Heart right ventricle (tissue), 16 donors: ENCODE results near the gene FBXO36. TPM values are rescaled to one million over a fixed set of nuclear protein-coding genes. Genes with fewer than 3 reads are reported as not detected.

Experiments used
- ATAC-seq, 8 donors: fragments of 200-7000 bp; cut with Tn5 transposase; one replicate each; pipeline ENCODE4 v1.9.1; 2020; ENCODE audit warnings: mild to moderate bottlenecking in 8 of 8, moderate library complexity in 8 of 8, moderate number of reproducible peaks in 1 of 8
- DNase-seq, 2 donors: peaks; one replicate each; pipeline ENCODE4 v3.0.0-alpha.2; 2020
- H3K27ac ChIP-seq, 10 donors: fragments of 200-600 bp; sonication (generic) in 2 of 10; one replicate each; pipeline versions ENCODE4 v1.5.0 to v1.8.0; 2020 to 2022; ENCODE audit warnings: mild to moderate bottlenecking in 3 of 10
- H3K27me3 ChIP-seq, 7 donors: fragments of 200-600 bp; one replicate each; pipeline ENCODE4 v1.8.0; 2021 to 2022; ENCODE audit warnings: mild to moderate bottlenecking in 2 of 7
- H3K36me3 ChIP-seq, 9 donors: fragments of 200-600 bp; sonication (generic) in 1 of 9; one replicate each; pipeline versions ENCODE4 v1.5.0 to v1.8.0; 2020 to 2022; ENCODE audit warnings: mild to moderate bottlenecking in 2 of 9
- H3K4me1 ChIP-seq, 9 donors: fragments of 200-600 bp; sonication (generic) in 1 of 9; one replicate each; pipeline versions ENCODE4 v1.5.0 to v1.8.0; 2020 to 2022; ENCODE audit warnings: mild to moderate bottlenecking in 4 of 9
- H3K4me3 ChIP-seq, 10 donors: fragments of 200-600 bp; sonication (generic) in 2 of 10; one replicate each; pipeline versions ENCODE4 v1.5.0 to v1.8.0; 2020 to 2022; ENCODE audit warnings: mild to moderate bottlenecking in 7 of 10, moderate library complexity in 2 of 10
- H3K9me3 ChIP-seq, 11 donors: fragments of 200-600 bp in 10 of 11; sonication (generic) in 2 of 11; one replicate each; pipeline versions ENCODE4 v1.5.0 to v1.8.0; 2013 to 2022; ENCODE audit warnings: mild to moderate bottlenecking in 2 of 11, control low read depth in 1 of 11, moderate library complexity in 1 of 11
- CTCF ChIP-seq, 9 donors: fragments of 200-600 bp; sonication (generic) in 2 of 9; IDR thresholded peaks; one replicate each; pipeline versions ENCODE4 v1.5.0 to v1.8.0; 2021 to 2022; ENCODE audit warnings: antibody characterized with exemption in 9 of 9, mild to moderate bottlenecking in 5 of 9, moderate library complexity in 1 of 9
- WGBS, 2 donors: extraction: QIAGEN DNeasy Blood & Tissue Kit; methylation state at CpG; one replicate each; pipeline ENCODE4 v1.1.7; 2013; ENCODE audit warnings: inconsistent platforms in 1 of 2; 5-methylcytosine and 5-hydroxymethylcytosine counted together
- intact Hi-C, 10 donors: fragments of 100-400 bp; cut with DNase I; formaldehyde crosslinking; loops; one replicate each; pipeline versions ENCODE4 v1.11.1 to v1.14.2; 2022
- polyA plus RNA-seq, 2 donors: library from polyadenylated mRNA; stranded (reverse); fragments of 200-250 nt; gene quantifications; one replicate each; pipeline ENCODE4 v1.2.3, GENCODE V29; 2013
- total RNA-seq, 10 donors: library from RNA; stranded (reverse); fragmentation: NEBNext Ultra II Directional in 3 of 10; extraction: Animal tissue kit (Norgen Biotek cat#: 25700) in 3 of 10; gene quantifications; one replicate each; pipeline versions ENCODE4 v1.2.1 to v1.2.4, GENCODE V29; 2021 to 2023
- donor health status: Arrhythmogenic right ventricular cardiomyopathy.
- donor health status: ischemic (EF 13 %, LVEDD 7.1; RV severe dilation, severe dysfunction).
- donor health status: healthy with polysubstance abuse.
- donor health status: DM: no; HTN: yes; CAD: no.
- donor health status: DM: no; HTN: no; CAD: no.
- donor health status: ischemic (EF 25% LVEDD 6.9; RV normal size, moderate dysfunction).
- donor health status: ischemic (EF 25% LVEDD 5.7; RV mildly dilated, moderate dysfunction).
- donor health status: healthy.
- donor health status: DM: yes; HTN: yes; CAD: no.
- donor health status: Ischemic cardiomyopathy.
- donor health status: ischemic (EF 35%, LVEDD 5.7; RV mildly dilated, moderate dysfunction).
- donor health status: nonischemic (EF 11% LVEDD 7.7; RV severe dilation, severe dysfunction).
- donor health status: DM: yes; HTN: yes; CAD: no.
- donor health status: PGD.
- donor health status: ischemic (EF 29% LVEDD 5.4; RV normal size, mild dysfunction).
- donor health status: nonischemic (EF 23%, LVEDD 6.1; RV moderate dilation, normal function).

Gene FBXO36
- total and polyA plus RNA-seq, 12 donors = 0.15 to 1.4 (median 1.2) TPM

- TF ChIP-seq CTCF (IDR thresholded peaks at IDR 0.05) = no peak
- Histone ChIP-seq H3K9me3 (no peaks in the 10 kb centered on the region), H3K4me1 (peaks cover 0 to 23% (median 0%) of the 10 kb centered on the region in 9 donors), H3K27me3 (no peaks in the 10 kb centered on the region), H3K36me3 (peaks cover 0 to 57% (median 23%) of the 10 kb centered on the region in 9 donors), H3K4me3 (no peak overlapping the region), H3K27ac (no peak overlapping the region)
- ATAC-seq (no peak), DNase-seq (no peak)
- intact Hi-C loops = no loop called here
- 92 to 96% methylated on average over 6 of the region's 6 CpGs for WGBS, 2 donors
Observed at GRCh38 chr2:229879191-229879950, 42.9 kb upstream of the FBXO36 start.

- Histone ChIP-seq H3K27me3 (no peaks in the 10 kb centered on the region), H3K27ac (no peak overlapping the region), H3K36me3 (peaks cover 0 to 64% (median 22%) of the 10 kb centered on the region in 9 donors), H3K4me3 (no peak overlapping the region), H3K9me3 (no peaks in the 10 kb centered on the region), H3K4me1 (peaks cover 0 to 33% (median 9%) of the 10 kb centered on the region in 9 donors)
- no peak for TF ChIP-seq CTCF (IDR thresholded peaks at IDR 0.05)
- 84% methylated on average over 5 of the region's 5 CpGs for WGBS, 2 donors
- no peak for DNase-seq
- ATAC-seq = no peak
- intact Hi-C loops = no loop called here
Observed at GRCh38 chr2:229880892-229881586, 41.3 kb upstream of the FBXO36 start.

DNA sequence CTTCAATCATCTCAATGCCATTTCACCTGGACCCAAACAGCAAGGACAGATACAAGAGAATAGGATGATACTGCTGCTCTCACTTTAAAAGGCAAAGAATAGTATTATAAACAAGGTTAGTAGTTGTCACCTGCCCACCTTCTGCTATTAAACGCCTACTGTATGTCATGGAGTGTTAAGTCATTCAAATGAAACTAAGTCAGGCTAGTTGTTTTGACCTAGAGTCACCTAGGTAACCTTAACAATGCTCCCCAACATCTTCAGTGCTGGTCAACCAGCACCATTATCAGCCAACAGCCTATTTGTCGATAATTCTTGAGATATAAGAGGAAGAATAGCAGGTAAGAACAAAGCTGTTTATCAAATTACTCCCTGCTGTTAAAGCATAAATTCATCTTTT is 39.7 kb upstream of the FBXO36 start:
- intact Hi-C loops = no loop called here
- Histone ChIP-seq H3K27ac (no peak overlapping the region), H3K4me3 (no peak overlapping the region), H3K36me3 (peaks cover 0 to 50% (median 15%) of the 10 kb centered on the region in 9 donors), H3K9me3 (no peaks in the 10 kb centered on the region), H3K4me1 (peaks cover 0 to 47% (median 20%) of the 10 kb centered on the region in 9 donors), H3K27me3 (no peaks in the 10 kb centered on the region)
- no peak for TF ChIP-seq CTCF (IDR thresholded peaks at IDR 0.05)
- DNase-seq (no peak), ATAC-seq (no peak)
- WGBS, 2 donors = 80 to 87% methylated on average over 2 of the region's 2 CpGs

DNA sequence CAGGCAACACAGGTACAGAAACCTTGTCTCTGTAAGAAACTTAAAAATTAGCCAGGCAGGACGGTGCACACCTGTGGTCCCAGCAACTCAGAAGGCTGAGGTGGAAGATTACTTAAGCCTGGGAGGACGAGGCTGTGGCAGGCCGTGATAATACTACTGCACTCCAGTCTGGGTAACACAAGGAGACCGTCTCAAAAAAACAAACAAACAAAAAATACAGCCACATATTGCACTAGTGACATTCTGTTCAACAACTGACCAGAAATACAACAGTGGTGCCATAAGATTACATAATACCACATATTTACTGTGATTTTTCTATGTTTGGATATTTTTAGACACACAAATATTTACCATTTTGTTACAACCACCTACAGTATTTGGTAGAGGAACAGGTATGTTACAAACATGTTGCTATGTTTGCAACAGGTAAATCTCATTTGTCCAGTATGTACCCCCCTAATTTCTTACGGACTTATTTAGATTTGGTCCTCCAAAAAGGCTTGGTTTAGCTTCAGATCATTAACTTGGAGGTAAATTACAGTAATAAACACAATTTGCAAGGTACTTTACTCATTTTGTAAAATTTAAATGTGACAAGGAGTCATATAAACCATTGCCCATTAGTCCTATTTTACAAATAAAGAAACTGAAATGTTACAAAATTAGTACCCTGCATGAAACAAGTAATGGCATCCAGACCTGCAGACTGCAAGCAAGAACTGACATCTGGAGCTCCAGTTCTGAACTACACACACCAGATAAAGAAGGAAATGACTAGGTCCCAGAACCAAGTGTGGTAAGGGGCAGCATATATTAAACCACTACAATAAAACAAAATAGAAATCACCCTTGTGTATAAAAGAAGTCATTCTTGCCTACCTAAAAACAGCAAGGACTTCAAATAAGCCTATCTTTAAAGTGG is 37.3 kb upstream of the FBXO36 start:
- Histone ChIP-seq H3K27me3 (no peaks in the 10 kb centered on the region), H3K4me1 (peaks cover 4 to 71% (median 27%) of the 10 kb centered on the region in 9 donors), H3K4me3 (no peak overlapping the region), H3K36me3 (peaks cover 0 to 28% (median 0%) of the 10 kb centered on the region in 9 donors), H3K27ac (no peak overlapping the region), H3K9me3 (no peaks in the 10 kb centered on the region)
- intact Hi-C loops = no loop called here
- TF ChIP-seq CTCF (IDR thresholded peaks at IDR 0.05) = peak in 1 of 9 donors; percentile 6
- WGBS, 2 donors = 88 to 89% methylated on average over 5 of the region's 5 CpGs
- ATAC-seq (peak in 1 of 8 donors; percentile 36), DNase-seq (no peak)
